HT-29 (cell line): ENCODE results near the gene DNAJC7. TPM values are rescaled to one million over a fixed set of nuclear protein-coding genes. Genes with fewer than 3 reads are reported as not detected.
A peak's percentile ranks its signal among the peaks of the same experiment; 100 is the strongest.

Experiments
- DNase-seq: peaks from one replicate; pipeline ENCODE4 v3.0.0-alpha.2; 2015; ENCODE audit warnings: low spot score
- total RNA-seq: library from RNA; depleted of rRNA; stranded (reverse); fragments of >200 nt; shearing (Covaris generic); gene quantifications from 2 replicates; pipeline ENCODE4 v1.2.3, GENCODE V29; 2014; rRNA removed

The DNAJC7 gene
- total RNA-seq = 49.1 and 52.8 TPM in 2 replicates

DNA sequence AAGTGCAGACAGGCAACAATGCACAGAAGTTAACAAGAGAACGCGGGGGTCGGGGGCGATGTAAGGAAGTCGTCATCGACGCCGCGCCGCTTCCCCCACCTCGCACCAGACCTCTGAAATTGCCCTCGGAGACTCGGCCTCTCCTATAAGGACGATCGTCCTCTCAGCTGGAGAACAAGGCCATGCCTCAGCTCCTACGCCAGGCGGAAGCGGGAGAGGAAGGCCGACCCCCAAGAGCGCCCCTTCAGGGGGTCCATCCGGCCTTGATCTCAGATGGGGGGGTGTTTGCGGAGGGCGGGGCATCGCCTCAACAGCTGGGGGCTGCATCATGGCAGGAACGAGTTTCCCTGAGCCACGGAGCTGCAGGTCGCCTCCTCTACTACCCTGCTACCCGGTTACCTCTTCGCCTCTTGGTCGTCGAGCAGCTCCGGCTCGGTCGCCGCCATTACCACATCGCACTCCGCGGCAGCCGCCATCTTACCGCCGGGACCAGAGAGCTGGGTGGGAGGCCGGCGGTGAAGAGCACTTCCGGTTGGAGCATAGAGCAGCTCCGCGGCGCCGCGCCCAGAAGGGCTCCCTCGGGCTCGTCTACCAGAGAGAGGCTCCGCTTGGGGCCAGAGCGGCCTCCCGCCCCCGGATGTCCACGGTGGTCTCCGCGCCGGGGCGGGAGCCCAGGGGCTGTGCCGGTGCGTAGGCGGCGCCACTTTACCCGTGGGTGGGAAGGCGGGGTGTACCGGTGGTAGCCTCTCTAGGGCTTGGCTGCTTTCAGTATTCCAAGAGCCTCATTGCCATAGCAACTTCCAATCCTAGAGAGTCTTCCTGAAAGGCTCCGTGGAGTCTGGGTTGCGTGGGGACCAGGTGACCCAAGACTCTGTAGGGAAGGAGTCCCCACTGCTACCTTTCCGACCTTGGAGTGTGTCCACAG, at the start of gene DNAJC7:
DNAJC7 (minus strand) TSS at position 499 of the 925 bp plus-strand sequence; CDS start at position 476, 23 bp downstream.
- DNase-seq = peak; percentile 87

- DNase-seq = no peak
Observed at GRCh38 chr17:42065201-42065600, 48.0 kb upstream of the DNAJC7 start.

GRCh38 chr17:42062681-42063080, 45.4 kb upstream of the DNAJC7 start:
- DNase-seq = no peak

- DNase-seq = no peak
Observed at GRCh38 chr17:42061646-42062487, 44.6 kb upstream of the DNAJC7 start.

DNA sequence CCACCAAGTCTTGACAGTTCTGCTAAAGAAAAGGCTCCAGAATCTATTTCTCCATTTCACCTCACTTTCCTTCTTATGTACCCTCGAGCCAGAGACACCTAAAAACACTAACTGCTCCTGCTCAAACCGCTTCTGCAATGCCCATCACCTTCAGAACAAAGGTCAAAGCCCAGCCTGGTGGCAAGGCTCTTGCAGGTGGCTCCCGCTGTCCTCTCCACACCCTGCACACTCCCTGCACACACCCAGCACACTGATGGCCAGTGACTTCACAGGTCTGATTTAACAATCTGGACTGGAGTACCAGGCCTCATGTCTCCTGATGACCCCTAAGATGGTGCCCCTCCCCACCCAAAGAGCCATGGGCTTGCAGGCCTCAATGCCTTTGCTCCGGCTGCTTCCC, 43.0 kb upstream of the DNAJC7 start:
- DNase-seq = no peak

GRCh38 chr17:42059815-42060214, 42.6 kb upstream of the DNAJC7 start:
- no peak for DNase-seq

DNA sequence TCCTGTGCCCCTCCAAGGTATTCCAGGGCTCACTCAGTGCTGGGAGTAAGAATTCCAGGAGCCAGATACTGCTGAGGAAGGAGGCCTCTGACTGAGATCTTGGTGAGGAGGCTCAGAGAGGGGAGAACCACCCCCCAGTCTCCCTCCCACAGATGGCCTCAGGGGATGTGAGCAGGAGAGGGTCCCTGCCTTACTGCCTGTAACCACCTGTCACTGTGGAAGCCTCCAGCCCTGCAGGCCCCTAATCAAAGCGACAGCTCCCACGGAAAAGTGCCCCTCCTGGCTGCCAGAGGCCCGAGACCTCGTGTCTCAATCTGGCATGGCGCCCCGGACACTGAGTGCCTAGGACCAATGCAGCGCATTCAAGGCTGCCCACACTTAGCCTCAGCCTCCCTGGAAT, 40.8 kb upstream of the DNAJC7 start:
- no peak for DNase-seq

- no peak for DNase-seq
Observed at GRCh38 chr17:42056635-42057034, 39.4 kb upstream of the DNAJC7 start.

DNA sequence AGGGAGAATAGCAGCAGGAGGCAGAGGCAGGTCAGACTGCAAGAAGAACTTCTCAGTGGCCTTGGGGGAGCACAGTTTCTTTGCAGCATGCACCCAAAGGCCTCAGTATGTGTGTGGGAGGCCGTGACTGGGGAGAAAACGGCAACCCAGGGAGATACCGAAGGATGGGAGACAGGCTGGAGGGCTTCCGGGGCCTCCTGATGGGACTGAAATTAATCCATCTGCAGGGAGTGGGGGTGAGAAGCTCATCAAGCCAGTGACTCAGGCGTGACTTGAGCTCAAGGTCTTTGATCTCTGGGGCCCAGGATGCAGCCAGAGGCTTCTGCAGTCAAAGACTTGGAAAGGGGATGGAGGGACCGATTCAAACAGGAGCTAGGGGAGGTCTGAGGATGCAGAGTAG, 38.3 kb upstream of the DNAJC7 start:
- no peak for DNase-seq

GRCh38 chr17:42055027-42055426, 37.8 kb upstream of the DNAJC7 start:
- no peak for DNase-seq

DNA sequence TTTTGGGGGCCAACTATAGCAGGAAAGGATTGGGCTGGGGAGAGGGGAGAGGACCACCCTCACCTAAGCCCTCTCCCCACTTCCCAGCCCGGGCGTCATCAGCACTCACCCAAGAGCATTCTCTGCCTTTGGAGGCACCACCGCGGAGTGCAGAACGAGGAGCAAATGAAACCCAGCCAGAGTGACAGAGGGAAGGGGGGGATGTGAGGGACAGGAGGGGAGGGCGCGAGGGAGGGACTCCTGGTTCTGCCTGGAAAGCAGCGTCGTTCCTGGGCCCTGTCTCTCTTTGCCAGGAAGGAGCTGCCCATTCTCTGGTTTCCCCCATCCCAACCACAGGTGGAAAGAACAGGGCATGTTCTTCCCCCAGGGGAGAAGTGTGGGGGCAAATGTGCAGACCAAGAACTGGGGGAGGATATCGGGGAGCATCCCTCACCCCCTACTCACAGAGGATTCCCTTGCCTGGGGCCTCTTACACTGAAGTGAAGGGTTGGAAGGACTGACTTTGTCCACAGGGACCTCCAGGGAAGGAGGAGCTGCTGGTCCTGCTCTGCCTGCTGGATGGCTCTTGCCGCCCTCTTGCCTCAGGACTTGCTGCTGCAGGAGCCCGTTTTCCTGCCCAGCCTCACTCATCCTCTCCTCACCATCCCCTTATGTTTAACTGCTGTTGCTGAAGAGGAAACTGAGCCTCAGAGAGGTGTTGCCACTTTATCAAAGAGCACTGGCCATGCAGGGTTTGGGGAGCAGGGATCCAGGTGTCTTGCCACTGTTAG, 36.7 kb upstream of the DNAJC7 start:
- DNase-seq = no peak

- no peak for DNase-seq
Observed at GRCh38 chr17:42052346-42052877, 35.2 kb upstream of the DNAJC7 start.

DNA sequence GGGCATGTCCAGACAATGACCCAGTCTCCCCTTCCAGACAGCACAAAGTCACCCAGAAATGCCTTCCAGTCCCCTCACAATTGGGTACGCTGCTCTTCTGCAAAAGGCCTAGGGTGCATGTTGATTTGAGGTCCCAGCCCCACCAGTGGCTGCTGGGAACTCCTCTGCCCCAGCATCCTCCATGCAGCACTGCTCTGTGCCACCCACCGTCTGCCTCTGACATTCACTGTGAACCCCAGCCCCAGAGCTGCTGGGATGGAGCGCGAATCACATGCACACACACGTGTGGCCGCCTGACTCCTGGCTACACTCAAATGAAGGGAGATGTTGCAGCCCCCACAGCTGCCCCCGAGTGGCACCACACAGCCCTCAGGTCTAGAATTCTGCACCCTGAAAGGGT, 34.4 kb upstream of the DNAJC7 start:
- DNase-seq = no peak

DNA sequence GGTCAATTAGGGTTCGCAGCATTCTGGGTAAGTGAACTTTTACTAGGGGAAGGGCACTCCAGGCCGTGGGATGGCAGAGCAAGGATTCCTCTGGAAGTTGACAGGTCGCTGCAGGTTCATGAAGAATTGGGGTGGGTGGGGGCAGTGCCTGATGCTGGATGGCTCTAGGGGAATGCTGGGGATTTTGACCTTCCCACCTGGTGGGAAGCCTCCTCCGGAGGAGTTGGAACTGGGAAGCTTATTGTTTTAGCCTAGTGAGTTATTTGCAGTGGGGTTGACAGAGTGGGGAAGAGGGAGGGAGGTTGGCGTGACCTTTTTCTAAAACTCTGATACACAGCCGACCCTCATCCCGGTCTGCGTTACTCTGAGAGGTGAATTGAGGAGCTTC, 33.8 kb upstream of the DNAJC7 start:
- DNase-seq = no peak

DNA sequence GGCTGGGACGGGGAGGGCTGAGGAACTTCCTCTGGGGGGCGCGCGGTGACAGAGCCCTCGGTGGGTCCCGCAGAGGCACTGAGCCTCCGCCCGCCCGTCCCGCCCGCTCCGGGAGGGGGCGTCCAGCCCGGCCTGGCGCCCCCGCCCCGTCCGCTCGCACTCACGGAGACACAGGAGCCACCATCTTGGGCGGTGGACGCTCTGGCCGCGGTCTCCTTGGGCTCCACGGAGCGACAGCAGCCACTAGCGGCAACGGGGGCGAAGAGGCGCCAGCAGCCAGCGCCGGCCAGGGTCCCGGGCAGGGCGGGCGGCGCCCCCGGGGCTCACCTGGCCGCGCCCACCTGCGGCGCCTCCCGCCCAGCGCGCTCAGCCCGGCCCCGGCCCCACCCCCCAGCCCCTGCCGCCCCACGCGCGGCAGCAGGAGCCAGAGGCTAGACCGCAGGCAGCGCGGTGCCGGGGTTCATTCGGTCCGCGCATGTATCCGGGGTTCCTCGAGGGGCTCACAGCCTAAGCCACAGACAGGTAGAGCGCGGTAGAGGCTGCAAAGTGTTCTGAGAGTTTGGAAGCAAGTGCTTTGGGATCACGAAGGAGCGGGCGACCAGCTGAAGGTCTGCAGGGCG, 33.3 kb upstream of the DNAJC7 start, which contains the start of gene C17orf113:
C17orf113 (minus strand) TSS at position 209 of the 620 bp plus-strand sequence. CDS start 7,225 bp downstream, outside the sequence.
- DNase-seq = peak; percentile 44

GRCh38 chr17:42049834-42050392, 32.7 kb upstream of the DNAJC7 start:
- DNase-seq = peak; percentile 31

GRCh38 chr17:42047343-42047742, 30.1 kb upstream of the DNAJC7 start:
- no peak for DNase-seq

GRCh38 chr17:42045719-42046118, 28.5 kb upstream of the DNAJC7 start:
- DNase-seq = no peak

- no peak for DNase-seq
Observed at GRCh38 chr17:42042598-42043319, 25.5 kb upstream of the DNAJC7 start.

DNA sequence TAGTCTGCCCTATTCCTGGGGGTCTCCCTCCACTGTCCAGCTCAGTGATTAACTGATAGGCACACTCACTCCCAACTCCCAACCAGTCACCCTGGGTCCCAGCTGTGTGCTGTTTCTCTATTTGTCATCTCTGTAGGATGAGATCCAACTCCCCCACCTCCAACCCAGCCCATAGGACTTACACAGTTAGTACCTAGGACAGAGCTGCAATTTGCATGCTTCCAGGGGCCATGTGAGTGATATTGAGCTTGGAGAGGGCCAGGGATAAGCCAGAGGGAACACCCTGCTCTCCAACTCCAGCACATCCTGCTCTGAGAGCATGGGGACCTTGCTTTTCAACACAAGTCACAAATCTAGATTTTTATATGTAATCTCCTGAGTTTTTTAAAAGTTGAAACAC, 24.4 kb upstream of the DNAJC7 start:
- no peak for DNase-seq
